ENCODE measurements around the gene OR1D2.

DNA sequence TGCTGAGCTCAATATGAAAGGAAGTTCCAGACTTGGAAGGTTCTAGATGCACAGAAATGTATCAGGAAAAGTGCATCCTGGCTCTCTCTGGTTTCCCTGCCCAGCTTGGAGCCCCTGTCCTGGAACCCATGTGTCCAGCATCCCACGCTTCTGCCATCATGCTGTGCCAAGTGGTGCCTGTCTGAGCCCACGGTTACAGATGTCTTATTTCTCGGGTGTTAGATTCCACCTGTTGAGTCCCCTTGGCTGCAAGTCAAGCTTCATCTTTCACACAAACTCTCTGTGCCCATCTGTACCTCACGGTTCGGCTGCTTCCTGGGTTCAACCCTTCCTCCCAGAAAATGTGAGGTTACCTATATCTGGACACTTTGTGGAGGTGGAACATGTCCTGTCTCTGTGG lies 63.3 kb downstream of the OR1D2 start:
- TF ChIP-seq, protein P1, sequence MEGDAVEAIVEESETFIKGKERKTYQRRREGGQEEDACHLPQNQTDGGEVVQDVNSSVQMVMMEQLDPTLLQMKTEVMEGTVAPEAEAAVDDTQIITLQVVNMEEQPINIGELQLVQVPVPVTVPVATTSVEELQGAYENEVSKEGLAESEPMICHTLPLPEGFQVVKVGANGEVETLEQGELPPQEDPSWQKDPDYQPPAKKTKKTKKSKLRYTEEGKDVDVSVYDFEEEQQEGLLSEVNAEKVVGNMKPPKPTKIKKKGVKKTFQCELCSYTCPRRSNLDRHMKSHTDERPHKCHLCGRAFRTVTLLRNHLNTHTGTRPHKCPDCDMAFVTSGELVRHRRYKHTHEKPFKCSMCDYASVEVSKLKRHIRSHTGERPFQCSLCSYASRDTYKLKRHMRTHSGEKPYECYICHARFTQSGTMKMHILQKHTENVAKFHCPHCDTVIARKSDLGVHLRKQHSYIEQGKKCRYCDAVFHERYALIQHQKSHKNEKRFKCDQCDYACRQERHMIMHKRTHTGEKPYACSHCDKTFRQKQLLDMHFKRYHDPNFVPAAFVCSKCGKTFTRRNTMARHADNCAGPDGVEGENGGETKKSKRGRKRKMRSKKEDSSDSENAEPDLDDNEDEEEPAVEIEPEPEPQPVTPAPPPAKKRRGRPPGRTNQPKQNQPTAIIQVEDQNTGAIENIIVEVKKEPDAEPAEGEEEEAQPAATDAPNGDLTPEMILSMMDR (IDR thresholded peaks at IDR 0.05; ENCODE audit: low read length) = no peak
- TF ChIP-seq EZH2 (optimal IDR thresholded peaks at IDR 0.05; ENCODE audit: low read depth, low read length) (no peak), EZH2phosphoT487 (IDR thresholded peaks at IDR 0.05; ENCODE audit: low read length) (no peak)

Measured in MM.1S (cell line).